Measurements from ENCODE around the gene TCERG1L. TPM values are rescaled to one million over a fixed set of nuclear protein-coding genes. Genes with fewer than 3 reads are reported as not detected.

Gene TCERG1L
- polyA plus RNA-seq, 1 donor from 2014 or later = 0.53 TPM

GRCh38 chr10:131117416-131118212 is 193.9 kb downstream of the TCERG1L start:
- no peak overlapping the region for H3K4me2 ChIP-seq (ENCODE audit: low read length)
- H3K9me3 ChIP-seq (ENCODE audit: low read length) = no peaks in the 10 kb centered on the region
- no peak overlapping the region for H3K9ac ChIP-seq (ENCODE audit: low read length)
- no peaks in the 10 kb centered on the region for H4K20me1 ChIP-seq (ENCODE audit: insufficient read depth)
- H3K27ac ChIP-seq (ENCODE audit: low read length) = no peak overlapping the region
- H3K4me3 ChIP-seq (ENCODE audit: low read length) = no peak overlapping the region
- H3K36me3 ChIP-seq (ENCODE audit: insufficient read depth, low read length) = no peaks in the 10 kb centered on the region
- H3K27me3 ChIP-seq (ENCODE audit: insufficient read depth, low read depth, low read length) = no peaks in the 10 kb centered on the region
- H3K9me2 ChIP-seq (ENCODE audit: insufficient read depth, low read length) = no peaks in the 10 kb centered on the region
- no peaks in the 10 kb centered on the region for H3F3A ChIP-seq (ENCODE audit: insufficient read depth, low read length, poor library complexity, severe bottlenecking)
- TF ChIP-seq EZH2 (IDR thresholded peaks at IDR 0.05; ENCODE audit: borderline replicate concordance, insufficient read depth, low read length, poor library complexity, severe bottlenecking) = no peak
- no peak for TF ChIP-seq SMC3 (conservative IDR thresholded peaks at IDR 0.05; ENCODE audit: poor library complexity)
- TF ChIP-seq POLR2AphosphoS5 (IDR thresholded peaks at IDR 0.05) = no peak
- TF ChIP-seq CTCF (IDR thresholded peaks at IDR 0.05; ENCODE audit: poor library complexity, severe bottlenecking) = no peak
- no peak for TF ChIP-seq EP300 (conservative IDR thresholded peaks at IDR 0.05; ENCODE audit: poor library complexity, severe bottlenecking)
- no peak for TF ChIP-seq MXI1 (conservative IDR thresholded peaks at IDR 0.05; ENCODE audit: poor library complexity, severe bottlenecking)
- TF ChIP-seq REST (IDR thresholded peaks at IDR 0.05; ENCODE audit: borderline replicate concordance) = no peak
- no peak for TF ChIP-seq RAD21 (conservative IDR thresholded peaks at IDR 0.05)
- no peak for TF ChIP-seq TAF1 (IDR thresholded peaks at IDR 0.05; ENCODE audit: low read depth)
- no peaks in the 10 kb centered on the region for H3K79me2 ChIP-seq (replicated peaks; ENCODE audit: insufficient read depth, low read length)
- no peak overlapping the region for H2AFZ ChIP-seq (ENCODE audit: low read depth, low read length)

- Histone ChIP-seq H3K9me3 (ENCODE audit: low read length) (no peaks in the 10 kb centered on the region), H3K9me2 (ENCODE audit: insufficient read depth, low read length) (no peaks in the 10 kb centered on the region), H3K79me2 (replicated peaks; ENCODE audit: insufficient read depth, low read length) (no peaks in the 10 kb centered on the region), H4K20me1 (ENCODE audit: insufficient read depth) (no peaks in the 10 kb centered on the region), H3K4me3 (ENCODE audit: low read length) (no peak overlapping the region), H2AFZ (ENCODE audit: low read depth, low read length) (no peak overlapping the region), H3K27me3 (ENCODE audit: insufficient read depth, low read depth, low read length) (no peaks in the 10 kb centered on the region), H3K4me2 (ENCODE audit: low read length) (no peak overlapping the region), H3F3A (ENCODE audit: insufficient read depth, low read length, poor library complexity, severe bottlenecking) (no peaks in the 10 kb centered on the region), H3K9ac (ENCODE audit: low read length) (no peak overlapping the region), H3K36me3 (ENCODE audit: insufficient read depth, low read length) (no peaks in the 10 kb centered on the region), H3K27ac (ENCODE audit: low read length) (no peak overlapping the region)
- TF ChIP-seq REST (IDR thresholded peaks at IDR 0.05; ENCODE audit: borderline replicate concordance) (no peak), EP300 (conservative IDR thresholded peaks at IDR 0.05; ENCODE audit: poor library complexity, severe bottlenecking) (no peak), POLR2AphosphoS5 (IDR thresholded peaks at IDR 0.05) (no peak), TAF1 (IDR thresholded peaks at IDR 0.05; ENCODE audit: low read depth) (no peak), RAD21 (conservative IDR thresholded peaks at IDR 0.05) (no peak), MXI1 (conservative IDR thresholded peaks at IDR 0.05; ENCODE audit: poor library complexity, severe bottlenecking) (no peak), CTCF (IDR thresholded peaks at IDR 0.05; ENCODE audit: poor library complexity, severe bottlenecking) (no peak), SMC3 (conservative IDR thresholded peaks at IDR 0.05; ENCODE audit: poor library complexity) (no peak), EZH2 (IDR thresholded peaks at IDR 0.05; ENCODE audit: borderline replicate concordance, insufficient read depth, low read length, poor library complexity, severe bottlenecking) (no peak)
Measured at GRCh38 chr10:131116991-131117375, 194.5 kb downstream of the TCERG1L start.
